Activated T-cell treated with anti-CD3 and anti-CD28 coated beads, Interleukin-2, amount 50 U/mL, for 72 hours (primary cell): ENCODE results near the gene PKHD1. TPM values are rescaled to one million over a fixed set of nuclear protein-coding genes. Genes with fewer than 3 reads are reported as not detected.
"Not testable (repeated sequence)": the region's sequence is repeated elsewhere in the genome, so short reads cannot be mapped to it uniquely, and the experiment has no call there.

Source experiments
- ATAC-seq, 2 donors: fragments of 150-1000 bp; cut with Tn5 transposase; replicated peaks in 1 of 2; 2 replicates each; pipeline ENCODE4 v1.10.0; 2021; ENCODE audit warnings: moderate library complexity in 2 of 2, mild to moderate bottlenecking in 1 of 2
- DNase-seq, 2 donors: peaks; one replicate each; pipeline ENCODE4 v3.0.0; 2021 to 2022; ENCODE audit warnings: mixed read lengths in 1 of 2
- H3K27ac Mint-ChIP-seq: one replicate; pipeline ENCODE4 v1.8.0; 2022; ENCODE audit warnings: mild to moderate bottlenecking, moderate library complexity, mixed read lengths
- H3K27me3 Mint-ChIP-seq: one replicate; pipeline ENCODE4 v1.8.0; 2022; ENCODE audit warnings: low read depth, mixed read lengths
- H3K36me3 Mint-ChIP-seq, 2 donors: one replicate each; pipeline ENCODE4 v1.8.0; 2022; ENCODE audit warnings: mixed read lengths in 2 of 2, mild to moderate bottlenecking in 1 of 2; ENCODE audit not compliant: insufficient read depth in 2 of 2
- H3K4me1 Mint-ChIP-seq: one replicate; pipeline ENCODE4 v1.8.0; 2022; ENCODE audit warnings: low read depth, mixed read lengths
- H3K4me3 Mint-ChIP-seq, 2 donors: one replicate each; pipeline ENCODE4 v1.8.0; 2022; ENCODE audit warnings: mild to moderate bottlenecking in 2 of 2, mixed read lengths in 2 of 2, moderate library complexity in 2 of 2
- H3K9me3 Mint-ChIP-seq, 2 donors: one replicate each; pipeline ENCODE4 v1.8.0; 2022; ENCODE audit warnings: mixed read lengths in 2 of 2
- total RNA-seq, 2 donors: library from RNA; stranded (reverse); gene quantifications; one replicate each; pipeline ENCODE4 v1.2.3, GENCODE V29; 2022

PKHD1 gene
- total RNA-seq, 2 donors from 2014 or later = 0.02 TPM

- no peak for DNase-seq
- no peaks in the 10 kb centered on the region for H3K4me1 Mint-ChIP-seq
These were observed 97.6 kb downstream of the PKHD1 start for GRCh38 chr6:51989789-51990188.

GRCh38 chr6:51986864-51987263 lies 100.5 kb downstream of the PKHD1 start:
- Mint-ChIP-seq H3K36me3 (no peaks in the 10 kb centered on the region), H3K27ac (no peak overlapping the region), H3K9me3 (peaks cover 2 to 4% of the 10 kb centered on the region in 2 donors), H3K4me3 (no peak overlapping the region), H3K27me3 (peaks cover 5% of the 10 kb centered on the region), H3K4me1 (no peaks in the 10 kb centered on the region)
- ATAC-seq = no peak
- DNase-seq = no peak

More at GRCh38 chr6:51989789-51990188, 97.6 kb downstream of the PKHD1 start:
- Mint-ChIP-seq H3K36me3 (no peaks in the 10 kb centered on the region), H3K27me3 (peaks cover 8% of the 10 kb centered on the region), H3K4me3 (no peak overlapping the region), H3K27ac (no peak overlapping the region), H3K9me3 (peaks cover 2 to 4% of the 10 kb centered on the region in 2 donors)
- ATAC-seq = no peak

GRCh38 chr6:51983564-51983963 lies 103.8 kb downstream of the PKHD1 start:
- DNase-seq (no peak), ATAC-seq (no peak)
- H3K27me3 Mint-ChIP-seq = peaks cover 4% of the 10 kb centered on the region
- no peaks in the 10 kb centered on the region for H3K4me1 Mint-ChIP-seq
- H3K9me3 Mint-ChIP-seq = no peaks in the 10 kb centered on the region
- no peak overlapping the region for H3K4me3 Mint-ChIP-seq
- H3K27ac Mint-ChIP-seq = no peak overlapping the region
- H3K36me3 Mint-ChIP-seq = peaks cover 0 to 1% of the 10 kb centered on the region in 2 donors

- ATAC-seq, DNase-seq, H3K9me3 Mint-ChIP-seq, H3K4me3 Mint-ChIP-seq, H3K27ac Mint-ChIP-seq, H3K4me1 Mint-ChIP-seq, H3K27me3 Mint-ChIP-seq, H3K36me3 Mint-ChIP-seq: not testable (repeated sequence)
These were observed 104.7 kb downstream of the PKHD1 start for GRCh38 chr6:51982695-51983094.

GRCh38 chr6:51976374-51976773 lies 111.0 kb downstream of the PKHD1 start:
- DNase-seq = no peak
- Mint-ChIP-seq H3K9me3 (no peaks in the 10 kb centered on the region), H3K4me1 (no peaks in the 10 kb centered on the region), H3K27ac (no peak overlapping the region), H3K4me3 (no peak overlapping the region), H3K36me3 (peaks cover 0 to 1% of the 10 kb centered on the region in 2 donors), H3K27me3 (no peaks in the 10 kb centered on the region)
- no peak for ATAC-seq

- H3K27ac Mint-ChIP-seq = no peak overlapping the region
- ATAC-seq (no peak), DNase-seq (no peak)
- H3K4me1 Mint-ChIP-seq = no peaks in the 10 kb centered on the region
- peaks cover 2% of the 10 kb centered on the region for H3K27me3 Mint-ChIP-seq
- no peaks in the 10 kb centered on the region for H3K9me3 Mint-ChIP-seq
- no peaks in the 10 kb centered on the region for H3K36me3 Mint-ChIP-seq
- H3K4me3 Mint-ChIP-seq = no peak overlapping the region
These were observed 114.8 kb downstream of the PKHD1 start for GRCh38 chr6:51972659-51973058.

GRCh38 chr6:51968265-51968664 lies 119.1 kb downstream of the PKHD1 start:
- H3K36me3 Mint-ChIP-seq = no peaks in the 10 kb centered on the region
- no peak for ATAC-seq
- DNase-seq = no peak
- H3K4me3 Mint-ChIP-seq = no peak overlapping the region
- H3K27me3 Mint-ChIP-seq = peaks cover 21% of the 10 kb centered on the region
- no peaks in the 10 kb centered on the region for H3K9me3 Mint-ChIP-seq
- H3K4me1 Mint-ChIP-seq = no peaks in the 10 kb centered on the region
- no peak overlapping the region for H3K27ac Mint-ChIP-seq

GRCh38 chr6:51965222-51965801 lies 122.1 kb downstream of the PKHD1 start:
- no peak overlapping the region for H3K27ac Mint-ChIP-seq
- ATAC-seq (no peak), DNase-seq (no peak)
- H3K4me1 Mint-ChIP-seq = no peaks in the 10 kb centered on the region
- no peak overlapping the region for H3K4me3 Mint-ChIP-seq
- peaks cover 33% of the 10 kb centered on the region for H3K27me3 Mint-ChIP-seq
- no peaks in the 10 kb centered on the region for H3K36me3 Mint-ChIP-seq
- H3K9me3 Mint-ChIP-seq = no peaks in the 10 kb centered on the region

- DNase-seq (no peak), ATAC-seq (no peak)
- H3K9me3 Mint-ChIP-seq = no peaks in the 10 kb centered on the region
- H3K27ac Mint-ChIP-seq = no peak overlapping the region
- H3K4me3 Mint-ChIP-seq = no peak overlapping the region
- peaks cover 39% of the 10 kb centered on the region for H3K27me3 Mint-ChIP-seq
- H3K36me3 Mint-ChIP-seq = no peaks in the 10 kb centered on the region
- H3K4me1 Mint-ChIP-seq = no peaks in the 10 kb centered on the region
These were observed 123.4 kb downstream of the PKHD1 start for GRCh38 chr6:51963980-51964379.

GRCh38 chr6:51962354-51962753 lies 125.1 kb downstream of the PKHD1 start:
- ATAC-seq (no peak), DNase-seq (no peak)
- Mint-ChIP-seq H3K4me3 (no peak overlapping the region), H3K9me3 (no peaks in the 10 kb centered on the region), H3K4me1 (no peaks in the 10 kb centered on the region), H3K27ac (no peak overlapping the region), H3K36me3 (no peaks in the 10 kb centered on the region), H3K27me3 (peaks cover 34% of the 10 kb centered on the region)

GRCh38 chr6:51960419-51960818 lies 127.0 kb downstream of the PKHD1 start:
- H3K4me3 Mint-ChIP-seq = no peak overlapping the region
- no peaks in the 10 kb centered on the region for H3K9me3 Mint-ChIP-seq
- DNase-seq (no peak), ATAC-seq (no peak)
- H3K27me3 Mint-ChIP-seq = peaks cover 26% of the 10 kb centered on the region
- H3K4me1 Mint-ChIP-seq = no peaks in the 10 kb centered on the region
- H3K36me3 Mint-ChIP-seq = no peaks in the 10 kb centered on the region
- H3K27ac Mint-ChIP-seq = no peak overlapping the region

GRCh38 chr6:51959744-51960383 lies 127.5 kb downstream of the PKHD1 start:
- peak; percentile 52 to 62 for DNase-seq
- peak in 1 of 2 donors; percentile 41 for ATAC-seq
- Mint-ChIP-seq H3K9me3 (no peaks in the 10 kb centered on the region), H3K27me3 (peaks cover 26% of the 10 kb centered on the region), H3K4me1 (no peaks in the 10 kb centered on the region), H3K4me3 (no peak overlapping the region), H3K27ac (no peak overlapping the region), H3K36me3 (no peaks in the 10 kb centered on the region)

- peaks cover 1% of the 10 kb centered on the region for H3K27me3 Mint-ChIP-seq
- no peaks in the 10 kb centered on the region for H3K4me1 Mint-ChIP-seq
- DNase-seq = no peak
- H3K9me3 Mint-ChIP-seq = no peaks in the 10 kb centered on the region
- H3K4me3 Mint-ChIP-seq = no peak overlapping the region
- H3K36me3 Mint-ChIP-seq = no peaks in the 10 kb centered on the region
- H3K27ac Mint-ChIP-seq = no peak overlapping the region
- no peak for ATAC-seq
These were observed 132.7 kb downstream of the PKHD1 start for GRCh38 chr6:51954681-51955080.

GRCh38 chr6:51953246-51953645 lies 134.2 kb downstream of the PKHD1 start:
- DNase-seq (no peak), ATAC-seq (no peak)
- Mint-ChIP-seq H3K9me3 (no peaks in the 10 kb centered on the region), H3K4me1 (no peaks in the 10 kb centered on the region), H3K4me3 (no peak overlapping the region), H3K36me3 (no peaks in the 10 kb centered on the region), H3K27ac (no peak overlapping the region), H3K27me3 (no peaks in the 10 kb centered on the region)
